Stimulated activated CD4-positive, alpha-beta T cell treated with anti-CD3 and anti-CD28 coated beads, Interleukin-4, amount 100 ng/mL, for 1 hour (primary cell): ENCODE measurements around the gene TIAM1.

Experiments
- DNase-seq: peaks from one replicate; pipeline ENCODE4 v3.0.0-alpha.2; 2020

Gene TIAM1

DNA sequence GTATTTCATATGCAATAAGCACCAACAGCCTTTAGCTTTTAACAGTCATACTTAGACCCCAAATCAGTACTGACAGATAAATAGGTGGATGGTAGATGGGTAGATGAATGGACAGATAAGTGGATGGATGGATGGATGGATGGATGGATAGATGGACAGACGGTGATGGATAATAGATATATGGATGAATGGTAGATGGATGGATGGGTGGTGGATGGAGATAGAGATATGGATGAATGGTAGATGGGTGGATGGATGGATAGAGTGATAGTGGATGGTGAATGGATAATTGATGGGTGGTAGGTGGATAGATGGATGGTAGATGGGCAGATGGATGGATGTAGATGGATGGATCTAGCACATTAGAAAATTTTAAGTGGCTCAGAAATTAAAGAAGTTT lies 62.5 kb downstream of the TIAM1 start:
- DNase-seq, result no peak

DNA sequence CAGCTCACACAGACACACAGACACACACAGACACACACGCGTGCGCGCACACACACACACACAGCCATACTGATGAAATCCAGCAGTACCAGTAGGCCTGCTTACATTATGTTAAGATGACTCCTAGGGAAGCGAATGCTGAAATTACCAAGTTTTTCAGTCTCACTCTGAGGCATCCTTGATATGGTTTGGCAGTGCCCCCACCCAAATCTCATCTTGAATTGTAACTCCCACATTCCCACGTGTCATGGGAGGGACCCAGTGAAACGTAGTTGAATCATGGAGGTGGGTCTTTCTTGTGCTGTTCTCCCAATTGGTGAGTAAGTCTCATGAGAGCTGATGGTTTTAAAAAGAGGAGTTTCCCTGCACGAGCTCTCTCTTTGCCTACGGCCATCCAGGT lies 64.1 kb downstream of the TIAM1 start:
- DNase-seq, result no peak

DNA sequence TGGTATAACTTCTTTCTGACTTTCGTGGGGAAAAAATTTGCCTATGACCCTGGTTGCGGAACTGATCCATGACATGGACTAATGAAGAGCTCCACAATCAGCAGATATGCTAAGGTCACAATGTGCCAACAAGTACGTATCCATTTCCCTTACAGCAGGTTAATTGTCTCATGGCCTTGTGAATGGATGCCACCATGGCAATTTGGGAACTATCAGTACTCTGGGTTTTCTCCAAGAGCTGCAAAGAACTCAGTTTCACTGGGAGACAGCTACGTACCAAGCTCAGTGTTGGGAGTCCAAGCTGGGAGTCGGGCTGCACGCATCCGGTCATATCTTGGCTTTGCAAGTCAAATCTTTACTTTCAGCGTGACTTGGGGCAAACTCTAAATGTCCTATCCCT lies 64.8 kb downstream of the TIAM1 start:
- DNase-seq, result no peak

DNA sequence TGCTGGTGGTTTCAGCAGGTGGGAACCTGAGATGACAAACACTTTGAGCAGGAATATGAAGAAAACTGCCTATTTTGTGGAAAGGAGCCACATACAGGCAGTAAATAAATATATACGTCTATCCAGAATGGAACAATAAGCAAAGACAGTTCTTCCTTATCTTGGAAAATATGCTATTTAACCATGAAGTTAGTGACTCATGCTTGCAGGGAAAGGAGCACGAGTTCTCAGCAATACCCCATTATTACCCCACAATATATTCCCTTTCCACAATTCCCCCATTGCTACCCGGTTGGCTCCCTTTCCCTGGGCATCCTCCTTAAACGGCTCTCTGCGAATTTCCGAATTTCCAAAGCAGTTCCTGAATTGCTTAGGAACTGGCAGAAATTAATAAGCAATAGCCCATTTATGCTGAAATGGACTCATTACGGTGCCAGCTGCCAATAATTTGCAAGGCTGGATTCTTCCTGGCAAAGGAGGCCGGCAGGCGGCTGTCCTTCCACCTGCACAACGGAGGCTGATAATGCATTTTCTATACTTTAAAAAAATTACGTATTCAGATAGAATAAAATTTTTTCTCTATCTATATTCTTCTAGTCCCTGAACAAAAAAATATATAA lies 65.4 kb downstream of the TIAM1 start:
- no peak for DNase-seq

DNA sequence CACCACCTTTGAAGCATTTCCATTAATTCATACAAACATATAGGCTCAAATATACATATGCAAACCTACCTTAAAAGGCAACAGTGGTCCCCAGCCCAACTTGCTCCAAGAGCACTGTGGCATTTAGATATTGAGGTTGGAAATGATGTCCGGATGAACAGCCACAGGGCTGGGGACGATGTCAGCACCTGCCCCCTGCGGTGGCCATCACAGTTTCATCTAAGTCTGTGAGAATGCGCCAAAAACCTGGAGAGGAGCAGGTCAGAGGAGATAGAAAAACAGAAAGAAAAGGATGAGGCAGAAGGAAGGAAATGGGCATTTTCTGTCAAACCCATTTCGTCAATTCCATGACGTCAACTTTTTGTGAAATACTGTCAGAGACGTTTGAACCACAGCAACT lies 67.4 kb downstream of the TIAM1 start:
- no peak for DNase-seq

DNA sequence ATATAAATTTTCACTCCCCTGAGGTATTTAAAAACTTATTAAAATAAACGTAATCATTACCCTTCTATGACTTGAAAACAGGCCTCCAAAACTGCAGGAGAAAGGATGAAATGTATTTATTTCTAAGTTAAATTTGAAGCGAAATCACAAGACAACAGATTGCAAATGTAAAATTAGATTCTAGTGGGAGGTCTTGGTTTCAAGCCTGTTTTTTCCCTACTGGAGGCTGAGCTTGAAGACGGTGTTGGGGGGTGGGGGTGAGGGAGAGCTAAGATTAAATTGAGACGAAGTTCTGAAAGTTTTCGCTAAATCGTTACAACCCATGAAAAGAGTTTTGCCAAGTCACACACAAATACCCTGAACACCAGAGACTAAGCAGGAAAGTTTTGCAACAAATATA lies 68.2 kb downstream of the TIAM1 start:
- DNase-seq, result no peak

DNA sequence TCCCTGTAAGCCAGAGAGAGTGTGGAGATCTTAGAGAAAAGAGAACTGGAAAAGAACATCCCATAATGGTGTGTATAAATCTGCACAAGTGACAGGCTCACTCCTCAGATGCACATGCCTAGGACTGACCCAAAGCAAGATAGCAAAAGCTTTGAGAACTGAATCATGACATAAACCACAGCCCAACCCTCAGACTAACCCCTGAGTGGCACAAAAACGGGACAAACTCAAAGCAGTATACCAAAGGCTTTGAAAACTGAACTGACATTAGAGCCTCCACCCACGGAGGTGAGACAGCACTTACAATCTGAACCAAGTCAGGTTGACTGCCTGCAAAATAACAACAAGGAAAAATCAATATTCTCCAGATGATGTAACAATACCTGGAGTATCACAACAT lies 70.8 kb downstream of the TIAM1 start:
- DNase-seq, result no peak

DNA sequence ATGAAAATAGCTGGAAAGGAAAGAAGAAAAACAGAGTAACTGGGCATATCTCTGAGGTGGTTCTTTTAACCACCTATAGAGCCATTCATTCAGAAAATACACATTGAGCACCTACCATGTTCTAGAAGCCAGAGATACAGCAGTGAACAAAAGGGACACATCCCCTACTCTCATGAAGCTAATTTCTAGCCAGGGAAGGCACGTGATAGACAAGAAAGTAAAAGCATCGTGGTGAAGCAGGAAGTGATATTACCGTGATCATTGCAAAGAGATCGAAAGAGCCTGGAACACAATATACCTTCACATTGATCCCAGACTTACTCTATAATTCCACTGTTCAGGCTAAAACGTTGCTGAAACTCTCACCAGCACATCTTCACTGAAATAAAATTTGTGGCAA lies 76.0 kb downstream of the TIAM1 start:
- DNase-seq, result no peak

DNA sequence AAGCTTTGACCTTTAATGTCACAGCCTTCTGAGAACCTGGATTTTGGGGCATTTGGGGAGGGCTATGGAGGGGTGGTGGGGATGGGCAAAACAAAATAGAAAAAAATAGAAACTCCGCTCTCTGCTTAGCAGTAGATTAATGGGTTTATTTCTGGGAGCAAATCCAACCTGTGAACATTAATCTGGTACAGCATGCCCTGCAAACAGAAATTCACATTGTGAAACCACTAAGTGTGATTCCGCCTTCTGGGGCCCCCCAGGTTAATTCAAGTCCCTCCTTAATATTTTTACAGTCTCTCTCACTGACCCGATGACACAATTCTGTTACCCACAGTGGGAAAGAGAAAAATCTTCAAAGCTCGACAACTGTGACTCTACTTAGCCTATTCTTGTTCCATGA lies 76.4 kb downstream of the TIAM1 start:
- DNase-seq, result no peak

DNA sequence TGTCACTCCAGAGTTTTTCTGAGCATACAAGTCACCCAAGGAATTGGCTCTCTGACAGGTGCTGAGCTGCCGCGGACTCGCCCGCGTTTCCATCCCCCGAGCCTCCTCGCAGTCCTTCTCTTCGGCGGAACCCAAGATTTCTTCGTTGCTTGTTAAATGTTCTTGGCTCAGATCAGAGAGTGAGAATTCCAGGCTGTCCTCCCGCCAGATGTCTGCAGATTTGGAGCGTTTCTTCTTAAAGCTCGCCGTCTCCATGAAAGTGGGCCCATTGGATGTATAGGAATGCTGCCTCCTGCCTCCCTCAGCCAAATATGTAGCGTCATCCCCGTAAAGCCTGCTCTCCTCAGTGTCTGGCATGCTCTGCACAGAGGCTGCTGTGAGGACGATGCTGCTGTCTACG lies 77.8 kb downstream of the TIAM1 start:
- DNase-seq, result no peak

DNA sequence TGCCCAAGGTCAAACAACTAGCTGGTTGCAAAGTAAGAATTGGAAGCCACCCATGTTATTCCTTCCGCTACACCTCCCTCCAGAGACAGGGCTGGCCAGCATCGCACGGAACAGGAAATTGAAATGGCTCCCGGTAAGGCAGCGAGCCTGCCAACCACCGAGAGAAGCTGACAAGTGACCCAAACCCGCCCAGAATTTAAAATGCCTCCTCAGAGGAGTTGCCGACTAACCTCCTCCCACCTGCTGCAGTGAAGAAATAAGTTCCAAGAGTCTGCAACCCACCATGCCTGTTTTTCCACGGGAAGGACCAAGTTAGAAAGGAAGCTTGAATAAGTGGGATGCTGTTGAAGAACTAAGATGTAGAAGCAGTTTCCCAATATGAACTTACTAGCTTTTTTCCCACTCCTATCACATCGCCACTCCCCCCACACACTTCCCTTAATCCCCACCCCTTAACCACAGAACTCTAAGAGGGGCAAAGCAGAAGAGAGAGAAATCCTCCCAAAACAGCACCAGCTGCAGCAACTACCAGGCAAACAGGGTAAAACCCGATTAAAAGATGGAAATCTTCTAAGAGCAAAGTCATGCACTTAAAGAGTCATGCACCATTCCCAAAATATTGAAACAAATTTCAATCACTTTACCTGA lies 78.6 kb downstream of the TIAM1 start:
- DNase-seq, result no peak

DNA sequence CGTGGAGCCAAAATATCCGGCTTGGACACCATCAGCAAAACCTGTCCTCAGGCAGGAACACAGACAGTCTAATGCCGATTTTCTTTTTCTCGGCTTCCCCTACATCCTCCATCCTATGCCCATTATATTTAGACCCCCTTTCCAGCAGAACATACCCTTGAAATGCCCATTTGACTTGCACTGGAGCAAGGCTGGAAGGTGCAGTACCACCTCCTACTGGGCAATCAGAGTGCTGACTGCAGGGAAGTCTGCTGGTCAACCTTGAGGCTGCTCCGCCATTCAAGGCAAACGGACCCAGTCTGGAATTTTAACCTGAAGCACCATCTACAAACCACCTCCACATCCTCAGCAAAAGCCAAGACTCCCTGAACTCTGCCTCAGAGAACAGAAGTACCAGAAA lies 79.5 kb downstream of the TIAM1 start:
- DNase-seq, result no peak

DNA sequence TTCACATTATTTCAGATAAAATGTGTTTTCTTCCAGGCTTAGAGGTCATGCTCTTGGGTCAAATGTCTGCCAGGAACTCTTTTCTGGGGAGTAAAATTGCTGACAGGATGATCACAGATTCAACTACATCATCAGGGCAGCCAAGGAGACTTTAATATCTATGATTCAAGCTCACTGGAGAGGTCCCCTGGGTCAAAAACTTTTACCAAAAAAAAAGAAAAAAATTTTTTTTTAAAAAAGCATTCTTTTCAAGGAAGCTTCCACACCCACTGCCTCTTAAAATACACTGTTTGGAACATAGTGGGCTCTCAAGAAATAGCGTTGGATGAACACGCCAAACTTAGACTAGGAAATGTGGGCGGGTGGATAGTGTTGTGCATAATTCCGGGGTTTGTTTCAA lies 81.3 kb downstream of the TIAM1 start:
- no peak for DNase-seq

DNA sequence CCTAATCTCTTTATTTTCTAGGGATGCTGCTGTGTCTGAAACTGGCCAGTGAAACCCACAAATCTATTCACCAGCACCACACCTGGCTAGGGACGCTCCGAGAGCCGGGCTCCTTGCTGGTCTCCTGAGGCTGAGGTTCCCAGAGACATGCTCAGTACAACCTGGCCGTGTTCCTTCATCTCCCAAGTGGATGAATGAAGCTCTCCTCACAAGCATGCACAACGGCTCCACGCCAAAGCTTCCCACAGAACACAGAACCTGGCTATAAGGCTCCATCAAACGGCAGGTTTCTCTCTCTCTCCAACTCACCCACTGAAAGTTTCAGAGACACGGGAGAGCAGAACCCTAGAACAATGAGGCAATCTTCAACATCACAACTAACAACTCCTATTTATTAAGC lies 82.3 kb downstream of the TIAM1 start:
- DNase-seq, result no peak

DNA sequence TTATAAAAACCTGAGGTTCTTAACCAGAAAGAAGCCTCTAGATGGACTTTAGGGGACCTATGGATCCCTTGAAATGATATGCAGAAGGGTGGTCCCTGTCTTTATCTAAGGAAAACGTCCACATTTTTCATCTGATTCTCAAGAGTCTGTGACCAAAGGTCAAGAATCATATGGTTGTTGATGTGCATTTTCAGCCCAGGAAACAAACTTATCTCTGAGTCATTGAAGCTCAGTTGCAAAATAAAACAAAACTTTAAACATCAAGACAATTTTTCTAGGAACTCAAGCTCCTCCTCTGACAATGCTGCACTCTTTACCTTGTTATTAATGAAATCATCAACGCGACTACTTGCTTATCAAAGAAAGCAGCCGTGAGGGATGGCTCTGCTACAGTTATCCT lies 83.3 kb downstream of the TIAM1 start:
- no peak for DNase-seq

DNA sequence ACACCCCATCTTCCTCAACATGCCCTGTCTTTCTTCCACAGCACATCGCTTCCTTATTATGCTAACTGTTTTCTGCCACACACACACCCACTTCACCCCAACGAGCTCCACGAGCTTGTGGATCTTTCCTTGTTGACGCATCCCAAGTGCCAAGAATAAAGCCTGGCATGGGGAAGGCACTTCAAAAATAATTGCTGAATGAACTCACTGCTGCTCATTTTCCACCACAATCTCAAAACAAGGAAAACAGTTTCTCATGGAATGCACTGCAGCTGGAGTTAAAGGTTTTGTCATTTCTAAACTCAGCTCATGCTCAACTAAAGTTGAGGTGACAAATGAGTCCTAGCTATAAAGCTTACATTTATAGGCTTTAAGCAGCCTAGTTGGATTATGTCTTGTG lies 86.0 kb downstream of the TIAM1 start:
- no peak for DNase-seq

DNA sequence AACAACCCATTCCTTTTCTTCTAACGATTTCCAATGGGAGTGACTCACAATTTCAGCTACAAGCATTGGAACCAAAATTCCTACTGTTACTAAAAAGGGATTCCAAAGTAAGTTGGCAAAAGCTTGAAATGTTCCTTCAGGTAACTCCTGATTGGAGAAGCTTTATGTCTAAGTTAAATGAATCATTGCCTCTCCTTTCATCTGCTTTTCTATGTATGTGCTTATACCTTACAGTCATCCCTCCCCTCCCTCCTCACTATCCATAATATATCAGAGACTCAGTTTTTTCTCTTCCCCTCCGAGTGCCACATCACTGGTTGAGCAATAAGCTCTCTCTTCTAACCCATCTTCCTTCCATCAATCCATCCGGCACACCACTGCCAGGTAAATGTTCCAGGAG lies 86.8 kb downstream of the TIAM1 start:
- DNase-seq, result no peak

DNA sequence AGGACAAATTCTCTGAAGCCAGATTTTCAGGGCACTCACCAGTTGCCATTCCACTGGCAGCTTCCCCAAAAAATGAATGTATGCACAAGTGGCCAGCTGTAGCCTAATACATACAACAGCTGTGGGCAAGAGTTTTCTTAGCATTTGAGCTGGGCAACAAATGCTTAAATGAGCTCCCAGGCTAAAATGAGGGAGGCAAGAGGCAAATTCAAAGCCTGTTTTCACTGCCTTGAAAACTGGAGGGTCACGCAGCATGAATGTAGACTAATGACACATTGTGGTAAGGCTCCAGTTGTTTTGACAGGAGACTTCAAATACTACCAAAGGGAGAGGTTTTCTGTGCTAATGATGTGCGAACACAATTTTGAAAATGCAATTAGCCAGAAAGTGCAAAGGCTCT lies 88.2 kb downstream of the TIAM1 start:
- DNase-seq, result no peak

DNA sequence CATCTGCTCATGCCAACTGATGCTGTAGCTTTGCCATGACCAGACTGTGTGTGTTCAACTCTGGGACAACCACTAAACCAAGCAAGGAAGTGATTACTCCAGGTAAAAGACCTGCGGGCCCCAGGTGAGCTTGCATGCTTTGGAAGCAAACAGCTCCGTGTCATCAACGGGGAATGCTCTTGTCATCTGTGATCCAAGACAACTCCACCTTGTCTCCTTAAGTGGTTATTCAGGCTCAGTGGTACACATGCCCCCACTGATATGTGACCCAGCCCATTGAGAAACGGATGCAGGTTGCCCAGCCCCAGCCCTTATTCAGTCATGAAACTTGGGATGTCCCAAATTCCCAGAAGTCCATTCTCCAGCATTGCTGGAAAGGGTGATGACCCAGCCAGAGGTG lies 89.0 kb downstream of the TIAM1 start:
- no peak for DNase-seq

DNA sequence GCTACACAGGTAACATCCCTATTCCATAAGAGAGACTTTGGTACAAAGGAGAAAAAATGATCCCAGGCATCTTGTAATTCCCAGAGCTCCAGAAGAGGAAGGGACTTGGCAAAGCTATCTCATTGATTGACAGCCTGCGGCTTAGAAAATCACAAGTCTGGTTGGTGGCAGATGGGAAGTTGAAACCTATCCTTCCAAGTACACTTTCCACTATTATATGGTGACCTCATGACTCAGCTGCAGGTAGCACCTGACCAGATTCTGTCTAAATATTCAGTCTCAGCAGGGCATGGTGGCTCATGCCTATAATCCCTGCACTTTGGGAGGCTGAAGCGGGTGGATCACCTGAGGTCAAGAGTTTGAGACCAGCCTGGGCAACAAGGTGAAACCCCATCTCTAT lies 89.9 kb downstream of the TIAM1 start:
- DNase-seq, result no peak

DNA sequence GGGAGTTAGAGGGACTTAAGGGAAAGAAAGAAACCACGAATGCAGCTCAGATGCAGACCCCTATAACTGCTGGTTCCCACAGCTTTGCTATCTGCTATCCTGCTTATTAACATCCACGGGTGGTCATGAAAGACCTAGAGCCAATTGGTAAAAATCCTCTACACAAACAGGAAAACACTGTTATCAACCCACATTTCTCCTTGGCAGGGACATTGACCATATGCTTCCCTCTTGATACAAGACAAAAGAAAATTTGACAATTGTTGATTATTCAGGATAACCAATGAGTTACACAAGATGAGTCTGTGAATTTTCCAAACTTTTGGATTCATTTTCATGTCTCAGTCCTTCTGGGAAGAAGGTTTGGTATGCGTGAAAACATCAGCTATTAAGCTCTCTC lies 90.4 kb downstream of the TIAM1 start:
- DNase-seq, result no peak

DNA sequence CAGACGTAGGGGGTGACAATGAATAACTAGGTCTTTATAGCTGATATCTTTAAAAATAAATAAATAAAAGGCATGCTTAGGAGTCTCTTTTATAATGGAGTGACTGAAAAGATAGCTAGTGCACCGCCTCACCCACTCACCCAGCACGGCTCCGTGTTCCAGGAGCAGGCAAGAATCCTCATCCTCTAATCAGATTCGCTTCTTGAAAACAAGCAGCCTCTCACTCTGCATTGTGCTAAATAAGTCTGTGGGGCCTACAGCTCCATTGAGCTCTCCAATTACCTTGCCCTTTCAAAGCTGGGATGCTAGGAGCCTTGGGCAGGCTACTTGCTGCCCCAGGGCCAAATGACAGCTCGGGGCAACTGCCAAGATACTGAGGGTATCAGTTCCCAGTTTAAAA lies 91.5 kb downstream of the TIAM1 start:
- no peak for DNase-seq

DNA sequence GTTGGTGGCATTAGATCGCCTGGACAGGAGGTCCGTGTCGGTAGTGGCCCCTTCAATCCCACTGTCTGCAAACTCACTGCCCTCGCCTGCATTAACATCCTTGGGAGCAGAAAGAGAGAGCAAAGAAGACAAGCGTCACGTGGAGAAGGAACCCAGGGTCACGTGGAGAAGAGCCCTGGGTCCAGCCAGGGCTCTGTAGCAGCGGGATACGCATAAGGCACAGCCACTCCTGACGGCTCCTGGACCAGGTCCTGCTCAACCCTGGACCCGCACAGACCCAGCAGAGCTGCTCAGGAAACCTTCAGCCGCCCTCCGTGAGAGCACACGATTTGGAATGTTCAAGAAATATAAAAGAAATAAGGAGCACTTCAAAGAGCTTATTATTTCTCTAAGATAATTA lies 92.0 kb downstream of the TIAM1 start:
- no peak for DNase-seq

DNA sequence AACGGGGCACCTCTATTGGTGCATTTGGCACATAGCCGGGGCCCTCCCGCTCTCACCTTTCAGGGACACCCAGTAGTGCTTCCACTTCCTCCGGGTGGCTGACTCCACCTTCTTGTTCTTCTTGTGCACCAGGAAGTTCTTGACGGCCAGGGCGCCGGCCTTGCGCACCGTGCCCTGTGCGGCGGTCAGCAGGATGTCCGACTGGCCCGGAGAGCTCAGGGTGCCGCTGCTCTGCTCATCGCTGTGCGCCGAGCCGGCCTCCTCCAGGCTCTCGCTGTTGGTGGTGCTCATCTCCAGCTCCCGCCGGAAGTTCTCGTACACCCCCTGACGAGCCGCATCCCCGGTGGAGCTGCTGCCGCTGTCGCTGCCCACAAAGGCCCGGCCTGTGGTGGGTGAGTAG lies 92.4 kb downstream of the TIAM1 start:
- DNase-seq, result no peak

DNA sequence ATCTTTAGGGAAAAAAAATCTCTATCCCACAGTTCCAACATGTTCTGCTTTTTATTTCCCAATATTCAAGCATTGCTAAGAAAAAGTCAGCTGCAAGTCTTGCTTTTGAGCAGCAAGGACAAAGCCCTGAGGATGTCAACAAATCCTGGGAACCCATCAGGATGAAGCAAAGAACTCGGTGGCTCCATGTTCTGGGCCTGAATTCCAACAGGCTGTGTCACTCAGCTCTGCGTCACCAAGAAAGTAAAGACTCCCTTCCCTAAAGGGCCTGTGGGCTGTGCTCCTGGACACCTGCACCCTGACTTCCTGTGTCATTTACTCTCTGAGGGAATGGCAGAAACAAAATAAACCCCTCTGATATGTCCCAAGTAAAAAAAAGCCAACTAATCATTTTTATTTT lies 95.5 kb downstream of the TIAM1 start:
- DNase-seq, result no peak

DNA sequence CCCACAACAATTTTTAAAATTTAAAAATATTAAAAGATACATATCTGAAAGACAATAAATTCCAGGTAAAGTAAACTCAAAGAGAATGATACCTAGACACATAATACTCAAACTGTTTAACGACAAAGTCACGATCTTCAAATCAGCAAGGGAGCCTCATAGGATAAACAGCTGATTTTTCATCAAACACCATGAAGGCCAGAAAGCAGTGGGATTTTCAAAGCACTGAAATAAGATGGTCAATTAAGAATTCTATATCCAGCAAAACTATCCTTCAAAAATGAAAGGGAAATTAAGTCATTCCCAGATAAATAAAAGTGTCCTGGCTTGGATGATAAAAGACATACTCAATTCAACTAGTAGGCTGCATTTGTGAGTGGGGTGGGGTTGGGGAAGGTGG lies 100.5 kb downstream of the TIAM1 start:
- DNase-seq, result no peak
